ENCODE measurements around the gene LIMD2.
"Not testable (repeated sequence)": the region's sequence is repeated elsewhere in the genome, so short reads cannot be mapped to it uniquely, and the experiment has no call there.

LIMD2 gene

DNA sequence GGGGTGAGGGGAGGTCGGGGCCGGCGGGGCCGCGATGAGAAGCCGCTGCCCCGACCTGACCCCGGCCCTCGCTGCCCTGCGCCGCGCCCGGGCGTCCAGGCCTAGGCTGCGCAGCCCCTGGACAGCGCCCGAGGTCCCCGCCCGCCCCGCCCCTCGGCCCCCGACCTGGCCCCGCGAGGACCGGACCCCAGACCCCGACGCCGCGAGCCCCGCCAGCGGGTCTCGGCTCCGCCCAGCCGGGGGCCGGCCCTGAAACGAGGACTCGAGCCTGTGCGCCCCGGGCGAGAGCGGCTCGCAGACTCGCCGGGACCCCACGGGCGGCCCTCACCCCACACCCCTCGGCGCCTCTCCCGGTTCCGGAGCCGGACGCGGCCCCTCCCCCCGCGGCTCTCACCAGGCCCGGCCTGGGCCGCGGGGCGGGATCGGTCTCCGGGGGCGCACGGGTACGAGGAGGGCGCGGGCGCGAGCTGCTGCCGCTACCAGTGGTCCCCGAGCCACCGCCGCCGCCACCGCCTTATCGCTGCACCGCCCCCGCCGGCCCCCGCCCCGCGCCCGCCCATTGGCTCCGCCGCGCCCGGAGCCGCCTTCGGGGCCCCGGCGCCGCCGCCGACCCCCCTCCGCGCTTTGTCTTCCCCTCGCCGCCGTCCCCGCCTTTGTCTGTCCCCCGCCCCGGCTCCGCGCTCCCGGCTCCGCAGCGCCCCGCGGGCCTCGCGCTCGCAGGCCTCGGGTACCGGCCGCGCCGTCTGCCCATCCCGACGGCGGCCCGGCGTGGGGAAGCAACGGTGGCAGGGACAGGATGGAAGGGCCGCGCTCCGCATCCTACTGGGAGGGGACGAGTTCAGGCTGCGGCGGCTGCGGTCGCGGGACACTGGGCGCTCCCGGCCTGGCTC lies at the start of gene LIMD2:
Gene LIMD2, minus strand, starts transcription at position 488 of the 890 bp plus-strand sequence. CDS start 827 bp downstream, outside the sequence.
- DNase-seq = peak; percentile 70

DNA sequence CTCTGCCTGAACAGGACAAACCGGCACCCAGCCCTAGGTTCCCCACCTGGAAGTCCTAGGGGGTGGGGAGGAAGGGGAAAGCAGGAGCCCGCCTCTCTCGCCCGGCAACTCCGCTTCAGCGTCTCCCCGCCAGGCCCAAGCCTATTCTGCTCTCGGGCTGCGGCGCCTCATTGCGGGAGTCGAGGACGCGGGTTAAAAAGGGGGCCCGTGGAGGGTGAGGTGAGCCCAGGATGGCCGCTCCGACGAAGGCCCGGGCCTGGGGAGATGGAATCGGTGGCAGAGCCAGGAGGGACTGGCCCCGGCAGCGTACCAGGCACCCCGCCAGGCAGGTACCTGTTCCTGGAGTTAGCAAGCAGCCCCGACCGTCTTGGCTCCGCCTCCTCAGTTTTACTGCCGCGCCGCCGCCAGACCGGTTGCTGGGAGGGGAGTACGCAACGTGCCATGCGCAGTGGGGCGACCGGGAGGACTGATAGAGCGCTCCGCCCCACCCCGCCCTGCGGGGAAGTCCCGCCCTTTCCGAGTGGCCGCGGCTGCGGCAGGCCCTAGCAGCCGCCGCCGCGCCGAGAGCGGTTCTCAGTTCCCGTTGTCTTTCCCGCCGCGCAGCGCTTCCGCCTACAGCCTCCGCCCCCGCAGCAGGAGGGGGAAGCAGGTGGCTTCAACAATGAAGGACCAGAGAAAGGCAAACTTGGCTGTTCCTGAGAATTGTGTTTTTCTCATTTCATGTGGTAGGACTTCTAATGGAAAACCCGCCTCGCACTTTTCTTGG lies 41.7 kb upstream of the LIMD2 start, which contains the start of gene STRADA:
Gene STRADA, minus strand, starts transcription at position 392 of the 766 bp plus-strand sequence. CDS start 13,430 bp downstream, outside the sequence.
- DNase-seq = peak; percentile 99

DNA sequence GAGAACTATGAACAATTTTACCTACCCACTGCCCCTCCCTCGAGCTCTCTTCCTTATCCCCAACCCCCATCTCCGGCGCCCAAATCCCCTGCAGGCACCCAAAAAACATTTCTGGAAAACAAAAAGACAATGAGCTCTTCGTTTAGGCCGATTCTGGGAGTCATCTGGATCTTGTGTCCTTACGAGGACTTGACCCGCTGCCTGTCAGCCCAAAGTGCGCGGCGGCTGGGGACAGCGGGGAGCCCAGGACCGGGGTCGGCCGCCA lies 41.1 kb upstream of the LIMD2 start:
- no peak for DNase-seq

DNA sequence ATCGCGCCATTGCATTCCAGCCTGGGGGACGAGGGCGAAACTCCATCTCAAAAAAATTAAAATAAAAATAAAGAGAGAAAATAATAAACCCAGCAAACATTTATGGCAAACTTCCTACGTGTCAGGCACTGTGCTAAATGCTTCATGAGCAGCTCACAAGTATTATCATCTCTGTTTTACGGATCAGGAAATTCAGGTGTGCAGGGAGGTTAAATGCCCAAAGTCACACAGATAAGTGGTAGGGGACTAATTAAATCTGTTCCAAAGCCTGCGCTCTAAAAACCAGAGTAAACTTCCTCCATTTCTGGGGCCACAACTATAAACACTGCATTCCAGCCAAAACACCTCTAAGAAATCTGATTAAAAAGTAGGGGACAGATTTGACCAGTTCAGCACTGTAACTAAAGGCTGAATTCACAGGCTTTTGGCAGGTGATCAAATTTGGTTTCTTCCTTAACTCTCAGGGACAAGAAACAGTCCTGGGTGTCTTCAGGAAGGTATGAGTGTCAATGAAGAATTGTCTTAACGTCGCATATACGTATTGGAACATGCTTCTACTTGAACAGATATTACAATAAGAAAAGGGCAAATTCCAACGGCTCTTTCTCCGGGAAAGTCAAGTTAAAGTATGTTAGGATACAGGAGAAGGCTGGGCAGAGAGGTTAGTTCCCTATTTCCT lies 40.7 kb upstream of the LIMD2 start:
- no peak for DNase-seq

DNA sequence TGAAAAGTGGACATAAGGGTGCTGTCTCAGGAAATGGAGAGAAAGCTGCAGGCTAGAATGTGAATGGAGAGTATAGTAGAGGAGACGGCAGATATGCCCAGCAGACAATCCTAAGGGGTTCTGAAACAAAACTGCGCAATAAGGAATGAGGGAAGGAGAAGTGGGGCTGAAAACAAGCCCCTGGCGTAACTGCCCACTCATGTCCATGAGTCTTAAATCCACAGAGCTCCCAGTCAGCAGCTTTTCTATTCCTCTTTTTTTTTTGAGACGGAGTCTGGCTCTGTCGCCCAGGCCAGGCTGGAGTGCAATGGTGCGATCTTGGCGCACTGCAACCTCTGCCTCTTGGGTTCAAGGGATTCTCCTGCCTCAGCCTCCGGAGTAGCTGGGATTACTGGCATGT lies 35.8 kb upstream of the LIMD2 start:
- no peak for DNase-seq

DNA sequence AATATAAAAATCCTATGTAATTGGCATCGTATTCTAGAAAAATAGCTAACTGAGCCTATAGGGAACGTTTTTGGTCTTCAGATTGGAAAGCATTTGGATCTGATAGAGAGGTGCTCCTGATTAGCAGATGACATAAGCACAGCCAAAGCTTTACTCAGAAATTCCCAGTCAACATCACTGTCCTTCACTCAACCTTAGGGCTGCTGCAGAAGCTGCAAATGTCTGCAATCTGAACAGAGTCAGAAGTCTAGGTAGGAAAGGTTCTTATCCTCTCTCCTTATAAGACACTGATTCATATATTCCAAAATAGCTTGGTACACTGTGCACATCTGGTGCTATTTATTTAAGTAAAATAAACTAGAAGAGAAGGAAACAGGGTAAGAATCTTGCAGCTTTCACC lies 22.5 kb upstream of the LIMD2 start:
- DNase-seq = no peak

DNA sequence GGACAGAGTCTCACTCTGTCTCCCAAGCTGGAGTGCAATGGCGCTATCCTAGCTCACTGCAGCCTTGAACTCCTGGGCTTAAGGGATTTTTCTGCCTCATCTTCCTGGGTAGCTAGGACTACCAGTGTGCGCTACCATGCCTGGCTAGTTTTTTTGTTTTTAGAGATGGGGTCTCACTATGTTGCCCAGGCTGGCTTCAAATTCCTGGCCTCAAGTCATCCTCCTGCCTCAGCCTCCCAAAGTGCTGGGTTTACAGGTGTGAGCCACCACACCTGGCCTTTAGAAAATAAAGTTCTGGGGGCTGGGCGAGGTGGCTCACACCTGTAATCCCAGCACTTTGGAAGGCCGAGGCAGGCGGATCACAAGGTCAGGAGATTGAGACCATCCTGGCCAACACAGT lies 20.3 kb upstream of the LIMD2 start:
- not testable (repeated sequence) for DNase-seq

DNA sequence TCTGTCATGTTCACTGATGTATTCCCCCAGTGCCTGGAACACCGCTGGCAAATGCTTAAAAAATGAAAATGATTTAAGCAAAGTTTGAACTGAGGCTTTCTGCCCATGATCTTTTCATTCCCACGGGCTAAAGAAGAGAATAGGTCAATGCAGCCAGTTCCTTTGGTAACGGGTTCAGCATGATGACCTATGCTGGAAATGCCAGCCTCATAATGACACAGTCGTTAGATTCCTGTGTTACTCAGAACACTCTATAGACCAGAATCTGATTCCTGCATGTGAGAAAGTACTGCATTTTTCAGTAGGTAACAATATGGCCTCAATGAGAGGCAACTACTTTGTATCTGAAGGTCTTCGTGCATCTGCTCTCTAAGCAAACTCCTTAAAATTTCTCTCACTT lies 19.1 kb upstream of the LIMD2 start:
- no peak for DNase-seq

DNA sequence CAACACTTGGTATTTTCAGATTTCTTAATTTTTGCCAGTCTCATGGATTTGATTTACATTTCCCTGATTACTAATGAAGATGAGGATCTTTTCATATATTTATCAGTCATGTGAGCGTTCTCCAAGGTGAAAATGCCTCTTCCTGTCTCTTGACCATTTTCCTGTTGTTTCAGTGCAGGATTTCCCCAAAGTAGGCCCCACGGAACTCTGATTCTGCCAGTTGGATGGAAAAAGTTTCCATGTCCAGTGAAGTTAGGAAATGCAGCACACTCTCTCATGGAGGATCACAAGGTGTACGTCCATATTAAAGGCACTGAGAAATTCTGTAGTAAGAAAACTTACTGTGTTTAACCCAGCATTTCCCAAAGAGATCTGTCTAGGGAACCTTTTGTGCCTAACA lies 16.5 kb upstream of the LIMD2 start:
- no peak for DNase-seq

DNA sequence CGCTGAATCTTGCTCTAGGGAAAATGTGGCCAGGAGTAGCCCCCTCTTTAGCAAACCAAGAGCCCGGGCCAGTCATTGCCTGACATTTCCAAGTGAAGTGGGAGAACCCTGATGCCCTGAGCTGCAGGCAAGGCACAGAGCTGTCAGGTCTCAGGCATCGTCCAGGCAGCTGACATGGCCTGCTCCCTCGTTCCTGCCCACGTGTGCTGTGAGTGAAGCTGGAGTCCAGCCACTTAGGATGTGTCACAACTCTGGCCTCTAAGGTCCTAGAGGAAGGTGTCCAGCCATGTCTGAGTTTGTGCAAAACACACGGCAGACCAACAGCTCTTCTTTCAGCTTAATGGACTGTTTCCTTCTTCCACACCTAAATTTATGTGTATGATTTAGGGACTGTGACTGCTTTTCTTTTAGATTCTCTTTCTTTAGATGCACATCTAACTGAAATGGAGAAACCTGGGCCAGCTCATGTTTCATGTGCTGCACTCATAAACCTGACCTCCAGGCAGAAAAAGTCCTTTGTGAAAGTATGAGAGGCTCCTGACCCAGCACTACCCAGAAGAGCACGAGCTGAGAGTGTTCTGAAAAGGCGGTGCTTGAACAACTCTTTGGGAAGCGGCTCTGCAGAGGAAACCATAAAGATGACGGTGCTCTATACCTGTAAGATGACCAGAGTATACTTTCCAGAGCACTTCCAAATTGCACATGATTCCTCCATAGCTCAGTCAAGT lies 14.8 kb upstream of the LIMD2 start:
- DNase-seq = no peak

DNA sequence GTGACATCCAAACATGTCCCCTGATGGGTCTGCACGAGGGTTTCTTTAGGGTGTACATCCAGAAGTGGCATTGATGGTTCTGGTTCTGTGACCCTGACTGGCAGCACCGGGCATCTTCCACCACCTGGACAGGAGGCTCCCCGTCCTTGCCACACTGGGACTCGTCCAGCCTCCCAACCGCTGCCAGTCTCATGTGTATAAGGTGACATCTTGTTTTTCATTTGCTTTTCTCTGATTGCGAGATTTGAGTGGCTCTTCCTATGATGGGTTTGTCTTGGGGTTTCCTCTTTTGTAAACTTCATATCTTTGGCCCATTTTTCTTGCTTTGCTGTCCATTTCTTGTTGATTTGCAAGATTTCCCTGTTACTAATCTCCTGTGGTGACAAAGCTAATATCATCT lies 9.2 kb upstream of the LIMD2 start:
- DNase-seq = no peak

DNA sequence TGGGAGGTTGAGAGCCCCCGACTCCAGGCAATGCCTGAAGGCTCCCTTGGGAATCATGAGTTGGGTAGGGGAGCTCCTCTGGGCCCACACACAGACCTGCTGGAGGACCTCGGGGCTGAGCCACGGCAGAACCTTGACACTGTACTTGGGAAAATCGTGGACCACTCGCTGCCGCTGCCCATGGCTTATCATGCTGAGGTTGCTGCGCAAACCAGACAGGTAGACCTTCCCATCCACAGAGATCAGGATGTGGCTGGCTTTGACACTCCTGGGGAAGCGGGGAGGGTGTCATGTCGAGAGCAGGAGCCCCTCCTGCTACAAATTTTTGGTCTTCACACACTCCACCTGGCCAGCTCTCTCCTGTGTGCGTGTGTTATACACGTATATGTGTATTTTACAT lies 7.2 kb upstream of the LIMD2 start:
- DNase-seq = no peak

DNA sequence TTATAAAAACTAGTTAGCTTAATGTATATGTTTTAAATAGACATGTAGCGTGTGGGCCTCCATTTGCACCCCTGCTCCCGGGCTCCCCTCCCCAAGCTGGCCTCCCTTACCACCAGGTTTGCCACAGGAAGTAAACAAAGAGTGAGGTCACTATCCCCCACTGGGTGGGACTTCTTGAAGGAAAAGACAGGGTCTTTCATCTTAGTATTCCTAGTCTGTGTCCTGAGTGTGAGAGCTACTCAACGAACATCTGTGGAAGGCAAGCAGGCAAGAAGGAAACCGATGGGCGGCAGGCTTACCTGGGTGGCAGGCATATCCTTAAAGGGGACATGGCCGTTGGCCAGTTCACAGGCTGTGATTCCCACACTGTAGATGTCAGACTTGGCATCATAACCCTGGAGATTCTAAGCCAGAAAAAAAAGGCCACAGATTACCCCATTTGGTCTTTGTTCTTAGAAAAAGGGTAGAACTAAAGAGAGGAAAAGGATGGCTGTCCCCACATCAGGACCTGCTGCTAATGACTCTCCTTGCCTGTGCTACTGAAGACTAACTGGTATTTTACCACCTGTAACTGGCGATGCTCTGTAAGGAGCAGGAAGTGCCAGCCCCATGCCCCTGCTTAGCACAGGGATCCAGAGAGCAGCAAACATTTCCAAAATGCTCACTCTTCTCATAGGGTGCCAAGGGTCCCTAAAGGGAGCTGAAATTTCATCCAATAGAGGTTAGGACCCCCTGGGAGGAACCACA lies 6.6 kb upstream of the LIMD2 start:
- DNase-seq = no peak

DNA sequence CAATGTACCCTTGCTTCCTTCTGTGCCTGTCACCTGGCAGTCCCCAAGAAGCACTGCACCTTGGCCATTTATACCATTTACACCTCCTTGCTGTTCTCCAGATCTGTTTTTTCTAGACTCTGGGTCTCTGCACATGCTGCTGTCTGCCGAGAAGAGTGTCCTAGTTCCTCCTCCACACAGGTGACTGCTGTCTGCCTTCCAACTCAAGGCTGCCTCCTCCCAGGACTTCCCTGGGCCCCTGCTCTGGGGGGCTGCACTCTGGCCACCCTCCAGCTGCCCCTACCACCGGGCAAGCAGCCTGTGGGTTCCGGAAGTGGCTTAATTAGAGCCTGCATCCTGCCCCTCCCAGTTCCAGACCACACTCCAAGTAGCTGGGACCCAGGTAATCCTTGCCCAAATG lies 5.7 kb upstream of the LIMD2 start:
- DNase-seq = no peak

DNA sequence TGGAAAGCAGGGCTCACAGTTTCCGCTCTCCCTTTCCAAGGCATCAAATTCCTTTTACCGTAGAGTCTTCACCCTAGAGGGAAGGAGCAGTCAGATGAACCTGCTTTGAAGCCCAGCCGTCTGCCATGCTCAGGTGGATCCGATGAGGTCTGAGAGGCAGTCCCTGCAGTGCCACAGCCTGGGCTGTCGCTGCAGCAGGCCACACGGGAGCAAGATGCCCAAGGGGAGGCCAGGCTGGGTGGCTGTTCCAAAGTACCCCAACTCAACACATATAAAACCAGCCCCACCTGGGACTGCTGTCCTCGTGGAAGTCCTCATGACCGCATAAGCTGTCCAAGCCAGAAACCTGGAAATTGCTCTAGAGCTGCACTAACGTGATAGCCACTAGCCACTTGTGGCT lies 4.9 kb upstream of the LIMD2 start:
- no peak for DNase-seq

DNA sequence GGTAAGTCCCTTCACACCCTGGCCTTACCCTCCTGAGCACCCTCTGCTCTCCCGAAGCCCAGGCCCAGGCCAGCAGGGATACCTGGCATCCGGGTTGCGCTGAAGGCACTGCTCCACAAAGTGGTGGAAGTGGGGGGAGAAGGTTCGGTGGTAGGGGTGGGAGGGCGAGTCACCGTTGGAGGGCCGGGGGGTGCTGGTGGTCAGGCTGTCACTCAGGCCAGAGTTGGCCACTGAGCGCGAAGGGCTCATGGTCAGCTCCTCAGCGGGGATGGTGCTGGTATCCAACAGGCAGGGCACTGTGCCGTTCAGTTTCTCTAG lies 4.3 kb upstream of the LIMD2 start:
- no peak for DNase-seq

DNA sequence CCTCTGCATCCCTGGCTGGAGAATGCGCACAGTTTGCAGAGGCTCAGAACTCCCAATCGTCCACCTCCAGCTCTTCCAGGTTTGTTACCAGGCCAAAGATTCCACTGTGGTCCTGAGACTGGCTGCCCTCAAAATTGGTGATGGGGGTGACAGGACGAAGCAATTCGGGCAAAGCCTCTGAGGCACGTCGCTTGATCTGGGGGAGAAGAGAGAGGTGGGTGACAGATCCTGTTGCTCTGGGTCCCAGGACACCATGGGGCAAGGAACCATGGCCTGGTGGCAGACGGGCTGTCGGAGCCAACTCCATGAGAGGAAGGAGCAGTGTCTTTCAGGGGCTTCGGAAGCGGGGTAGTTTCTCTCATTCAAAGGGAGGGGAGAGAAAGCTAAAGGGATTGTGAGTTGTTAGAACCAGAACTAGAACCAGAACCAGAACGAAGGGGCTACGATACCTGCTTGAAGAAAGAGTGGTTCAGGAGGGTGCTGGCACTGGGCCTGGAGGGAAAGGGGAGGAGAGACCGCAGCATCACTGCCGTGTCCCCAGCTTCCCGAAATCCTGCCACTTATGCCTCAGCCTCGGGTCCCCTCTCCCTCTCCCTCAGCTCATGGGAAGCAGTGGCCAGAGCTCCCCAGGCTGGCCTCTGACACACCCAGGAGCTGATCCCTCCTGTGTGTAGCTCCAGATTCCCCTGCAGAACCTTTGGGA lies 3.8 kb upstream of the LIMD2 start:
- DNase-seq = no peak

DNA sequence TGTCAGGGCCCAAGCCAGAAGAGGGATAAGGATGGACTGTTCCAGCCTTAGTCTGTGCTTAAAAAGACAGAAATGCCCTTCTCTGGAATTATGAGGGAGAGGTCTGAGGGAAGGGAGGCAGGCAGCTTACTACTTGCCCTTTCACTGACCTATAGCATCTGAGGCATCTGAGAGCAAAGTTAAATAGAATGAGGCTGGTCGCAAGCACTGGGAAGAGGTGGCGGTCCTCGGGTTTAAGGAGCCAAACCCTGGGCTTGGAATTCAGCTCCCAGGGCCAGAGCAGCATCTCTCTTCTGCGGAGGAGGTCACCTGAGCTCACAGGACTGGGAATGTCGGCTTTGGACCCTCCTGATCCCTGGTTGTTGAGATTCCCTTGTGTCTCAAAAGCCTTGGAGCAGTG lies 3.1 kb upstream of the LIMD2 start:
- DNase-seq = no peak

DNA sequence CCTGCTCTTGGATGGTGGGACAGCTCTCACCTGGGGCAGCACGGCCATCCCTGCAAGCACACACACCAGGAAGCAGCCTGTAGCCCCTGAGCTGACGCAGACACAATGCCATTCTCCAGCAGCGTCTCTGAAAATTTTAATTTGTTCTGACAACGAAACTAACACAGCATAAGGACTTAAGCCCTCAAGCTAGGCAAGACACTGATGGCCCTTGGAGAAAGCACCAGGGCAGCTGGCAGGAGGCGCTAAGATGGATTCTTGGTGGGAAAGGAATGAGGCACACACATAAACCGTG lies 2.7 kb upstream of the LIMD2 start:
- no peak for DNase-seq

DNA sequence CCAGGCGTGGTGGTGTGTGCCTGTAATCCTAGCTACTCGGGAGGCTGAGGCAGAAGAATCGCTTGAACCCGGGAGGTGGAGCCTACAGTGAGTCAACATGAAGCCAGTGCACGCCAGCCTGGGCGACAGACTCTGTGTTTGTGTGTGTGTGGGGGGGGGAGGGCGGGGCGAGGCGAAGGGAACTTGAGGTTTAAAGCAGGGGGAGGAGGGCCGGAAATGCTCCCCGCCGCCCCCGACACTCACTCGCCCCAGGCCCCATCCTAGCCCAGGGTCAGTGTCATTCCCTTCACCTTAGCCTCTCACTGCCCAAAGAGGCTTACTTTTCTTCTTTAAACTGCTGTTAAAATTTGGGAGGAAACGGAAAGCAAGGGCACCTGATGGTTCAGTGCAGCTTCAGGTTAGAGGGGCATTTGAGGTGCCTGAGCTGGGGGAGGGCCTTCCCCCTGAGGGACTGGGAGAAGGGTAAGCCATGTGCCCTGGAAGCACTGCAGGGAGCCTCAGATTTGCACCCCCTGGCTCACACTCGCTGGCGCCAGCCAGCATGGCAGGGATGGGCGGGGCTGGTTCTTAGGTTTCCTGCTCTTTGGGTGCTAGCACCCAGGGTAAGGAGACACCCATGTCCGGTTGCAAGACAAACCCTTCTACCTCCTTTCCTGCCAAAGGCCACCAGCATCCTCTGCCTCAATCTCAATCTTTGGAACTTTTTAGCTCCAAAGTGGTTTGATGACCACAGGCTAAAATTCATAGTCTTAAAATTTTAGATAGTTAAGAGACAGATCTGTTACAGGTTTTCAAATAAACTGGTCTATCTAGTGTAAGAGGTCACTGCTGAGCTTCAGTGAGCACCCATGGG lies 2.2 kb upstream of the LIMD2 start:
- no peak for DNase-seq

DNA sequence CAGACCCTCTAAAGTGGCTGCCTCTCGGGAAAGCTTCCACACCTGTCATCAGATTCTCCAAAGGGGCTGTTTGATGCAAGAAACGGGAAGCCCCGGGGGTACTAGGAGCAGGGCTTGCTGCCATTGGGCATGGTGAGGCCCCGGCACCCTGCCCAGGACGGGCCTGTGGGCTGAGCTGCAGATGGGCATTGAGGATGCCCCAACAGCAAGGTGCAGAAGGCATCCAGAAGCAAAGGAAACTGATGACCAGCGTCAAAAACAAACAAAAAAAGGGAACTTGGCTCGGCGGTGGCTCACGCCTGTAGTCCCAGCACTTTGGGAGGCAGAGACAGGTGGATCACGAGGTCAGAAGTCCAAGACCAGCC lies 1.5 kb upstream of the LIMD2 start:
- no peak for DNase-seq
